Measurements from ENCODE around the gene ZC3H7A.
"Not testable (repeated sequence)": the region's sequence is repeated elsewhere in the genome, so short reads cannot be mapped to it uniquely, and the experiment has no call there.

The ZC3H7A gene

GRCh38 chr16:11801481-11802021, 4.5 kb upstream of the ZC3H7A start:
- peak; percentile 41 for DNase-seq (ENCODE audit: low spot score)

- DNase-seq (ENCODE audit: low spot score): no peak
These were observed 3.3 kb upstream of the ZC3H7A start for GRCh38 chr16:11800382-11800718.

- DNase-seq (ENCODE audit: low spot score): no peak
These were observed 2.7 kb upstream of the ZC3H7A start for GRCh38 chr16:11799509-11800381.

GRCh38 chr16:11799017-11799381, 1.9 kb upstream of the ZC3H7A start:
- no peak for DNase-seq (ENCODE audit: low spot score)

GRCh38 chr16:11797957-11798299, 870 bp upstream of the ZC3H7A start:
- DNase-seq (ENCODE audit: low spot score): no peak

- peak; percentile 88 for DNase-seq (ENCODE audit: low spot score)
These were observed 562 bp downstream of the ZC3H7A start for GRCh38 chr16:11796227-11797165.

- no peak for DNase-seq (ENCODE audit: low spot score)
These were observed 1.2 kb downstream of the ZC3H7A start for GRCh38 chr16:11795887-11796226.

- DNase-seq (ENCODE audit: low spot score): peak; percentile 29
These were observed 1.8 kb downstream of the ZC3H7A start for GRCh38 chr16:11794996-11795886.

GRCh38 chr16:11794447-11794846, 2.6 kb downstream of the ZC3H7A start:
- no peak for DNase-seq (ENCODE audit: low spot score)

GRCh38 chr16:11793840-11794239, 3.2 kb downstream of the ZC3H7A start:
- no peak for DNase-seq (ENCODE audit: low spot score)

- no peak for DNase-seq (ENCODE audit: low spot score)
These were observed 4.4 kb downstream of the ZC3H7A start for GRCh38 chr16:11792410-11793241.

- DNase-seq (ENCODE audit: low spot score): no peak
These were observed 5.8 kb downstream of the ZC3H7A start for GRCh38 chr16:11791144-11791828.

- DNase-seq (ENCODE audit: low spot score): no peak
These were observed 8.1 kb downstream of the ZC3H7A start for GRCh38 chr16:11788914-11789313.

GRCh38 chr16:11784980-11785599, 12.0 kb downstream of the ZC3H7A start:
- not testable (repeated sequence) for DNase-seq (ENCODE audit: low spot score)

- not testable (repeated sequence) for DNase-seq (ENCODE audit: low spot score)
These were observed 12.7 kb downstream of the ZC3H7A start for GRCh38 chr16:11784381-11784780.

GRCh38 chr16:11784038-11784369, 13.1 kb downstream of the ZC3H7A start:
- DNase-seq (ENCODE audit: low spot score): peak; percentile 52

- DNase-seq (ENCODE audit: low spot score): peak; percentile 43
These were observed 13.6 kb downstream of the ZC3H7A start for GRCh38 chr16:11783319-11784037.

- DNase-seq (ENCODE audit: low spot score): no peak
These were observed 15.3 kb downstream of the ZC3H7A start for GRCh38 chr16:11781773-11782172.

- no peak for DNase-seq (ENCODE audit: low spot score)
These were observed 15.9 kb downstream of the ZC3H7A start for GRCh38 chr16:11780991-11781680.

All from GM03348 (cell line).